Osteoblast (primary cell): ENCODE data around the gene MPO. TPM values are rescaled to one million over a fixed set of nuclear protein-coding genes. Genes with fewer than 3 reads are reported as not detected.

Experiments
- DNase-seq: peaks from one replicate; pipeline ENCODE4 v3.0.0; 2011; ENCODE audit warnings: low spot score, mixed read lengths; ENCODE audit not compliant: insufficient read length; ENCODE audit errors: missing footprints
- H2AFZ ChIP-seq: 2 replicates; pipeline ENCODE4 v1.6.0; 2011; ENCODE audit warnings: mild to moderate bottlenecking, low read length
- H3K27ac ChIP-seq: 2 replicates; pipeline ENCODE4 v1.5.1; 2011; ENCODE audit warnings: mild to moderate bottlenecking, low read depth, low read length, moderate library complexity
- H3K27me3 ChIP-seq: 2 replicates; pipeline ENCODE4 v1.6.0; 2012; ENCODE audit warnings: mild to moderate bottlenecking, control low read depth, inconsistent platforms, low read length, moderate library complexity; ENCODE audit not compliant: insufficient read depth
- H3K36me3 ChIP-seq: 2 replicates; pipeline ENCODE4 v1.5.1; 2011; ENCODE audit warnings: mild to moderate bottlenecking, low read length, control low read depth, moderate library complexity; ENCODE audit not compliant: insufficient read depth
- H3K4me1 ChIP-seq: 2 replicates; pipeline ENCODE4 v1.5.1; 2011; ENCODE audit warnings: mild to moderate bottlenecking, low read length, control low read depth, moderate library complexity; ENCODE audit not compliant: insufficient read depth
- H3K4me2 ChIP-seq: 2 replicates; pipeline ENCODE4 v1.6.0; 2011; ENCODE audit warnings: mild to moderate bottlenecking, low read length; ENCODE audit not compliant: insufficient read depth
- H3K4me3 ChIP-seq: fragments of 200-600 bp; sonication (generic); 3 replicates; pipeline ENCODE4 v1.5.1; 2012; ENCODE audit warnings: mild to moderate bottlenecking, low read length, inconsistent platforms; ENCODE audit not compliant: insufficient read depth
- H3K79me2 ChIP-seq: 2 replicates; pipeline ENCODE4 v1.6.0; 2012; ENCODE audit warnings: mild to moderate bottlenecking, low read length, control low read depth, inconsistent platforms; ENCODE audit not compliant: insufficient read depth
- H3K9me3 ChIP-seq: 2 replicates; pipeline ENCODE4 v1.5.1; 2011; ENCODE audit warnings: low read depth, low read length, control low read depth
- H4K20me1 ChIP-seq: 2 replicates; pipeline ENCODE4 v1.6.0; 2012; ENCODE audit warnings: mild to moderate bottlenecking, low read length, control low read depth; ENCODE audit not compliant: insufficient read depth
- total RNA-seq: library from RNA; depleted of rRNA; stranded (reverse); fragments of >200 nt; gene quantifications from 2 replicates; pipeline ENCODE4 v1.2.3, GENCODE V29; 2012
- TF ChIP-seq, protein P1 (sequence below): IDR thresholded peaks from 2 replicates; pipeline ENCODE4 v1.5.1; 2011; ENCODE audit warnings: mild to moderate bottlenecking, low read depth, low read length, moderate library complexity; ENCODE audit errors: extremely low read depth

MPO gene
- total RNA-seq, 1 donor: under 0.01 TPM

DNA sequence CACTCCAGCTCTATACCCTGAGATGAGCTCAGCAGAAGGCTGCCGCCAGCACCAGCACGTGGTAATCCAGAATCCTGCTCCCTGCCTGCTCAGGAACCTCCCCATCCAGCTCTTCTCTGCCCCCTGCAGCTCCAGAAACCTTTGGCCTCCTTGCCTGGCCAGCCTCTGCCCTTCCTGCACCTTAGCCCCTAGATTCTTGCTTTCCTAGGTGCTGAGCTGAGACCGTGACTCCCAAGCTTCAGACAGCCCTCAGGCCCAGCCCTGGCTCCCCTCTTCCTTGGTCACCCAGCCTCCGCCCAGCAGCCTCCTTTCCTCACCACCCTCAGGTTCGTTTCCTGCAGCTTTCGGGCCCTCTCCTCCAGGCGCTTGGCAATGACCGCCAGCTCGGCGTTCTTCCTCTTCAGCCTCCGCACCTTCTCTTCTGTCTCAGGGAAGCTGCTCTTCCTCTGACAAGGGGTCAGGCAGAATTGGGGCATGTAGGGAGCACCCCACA, 45.3 kb upstream of the MPO start:
- Histone ChIP-seq H3K79me2 (no peaks in the 10 kb centered on the region), H3K27me3 (peaks cover 14% of the 10 kb centered on the region), H3K9me3 (no peaks in the 10 kb centered on the region), H3K4me3 (no peak overlapping the region), H2AFZ (no peak overlapping the region), H3K36me3 (no peaks in the 10 kb centered on the region), H3K4me2 (no peak overlapping the region), H3K27ac (no peak overlapping the region), H3K4me1 (no peaks in the 10 kb centered on the region), H4K20me1 (no peaks in the 10 kb centered on the region)
- TF ChIP-seq, protein P1, sequence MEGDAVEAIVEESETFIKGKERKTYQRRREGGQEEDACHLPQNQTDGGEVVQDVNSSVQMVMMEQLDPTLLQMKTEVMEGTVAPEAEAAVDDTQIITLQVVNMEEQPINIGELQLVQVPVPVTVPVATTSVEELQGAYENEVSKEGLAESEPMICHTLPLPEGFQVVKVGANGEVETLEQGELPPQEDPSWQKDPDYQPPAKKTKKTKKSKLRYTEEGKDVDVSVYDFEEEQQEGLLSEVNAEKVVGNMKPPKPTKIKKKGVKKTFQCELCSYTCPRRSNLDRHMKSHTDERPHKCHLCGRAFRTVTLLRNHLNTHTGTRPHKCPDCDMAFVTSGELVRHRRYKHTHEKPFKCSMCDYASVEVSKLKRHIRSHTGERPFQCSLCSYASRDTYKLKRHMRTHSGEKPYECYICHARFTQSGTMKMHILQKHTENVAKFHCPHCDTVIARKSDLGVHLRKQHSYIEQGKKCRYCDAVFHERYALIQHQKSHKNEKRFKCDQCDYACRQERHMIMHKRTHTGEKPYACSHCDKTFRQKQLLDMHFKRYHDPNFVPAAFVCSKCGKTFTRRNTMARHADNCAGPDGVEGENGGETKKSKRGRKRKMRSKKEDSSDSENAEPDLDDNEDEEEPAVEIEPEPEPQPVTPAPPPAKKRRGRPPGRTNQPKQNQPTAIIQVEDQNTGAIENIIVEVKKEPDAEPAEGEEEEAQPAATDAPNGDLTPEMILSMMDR: no peak
- peak; percentile 79 for DNase-seq

DNA sequence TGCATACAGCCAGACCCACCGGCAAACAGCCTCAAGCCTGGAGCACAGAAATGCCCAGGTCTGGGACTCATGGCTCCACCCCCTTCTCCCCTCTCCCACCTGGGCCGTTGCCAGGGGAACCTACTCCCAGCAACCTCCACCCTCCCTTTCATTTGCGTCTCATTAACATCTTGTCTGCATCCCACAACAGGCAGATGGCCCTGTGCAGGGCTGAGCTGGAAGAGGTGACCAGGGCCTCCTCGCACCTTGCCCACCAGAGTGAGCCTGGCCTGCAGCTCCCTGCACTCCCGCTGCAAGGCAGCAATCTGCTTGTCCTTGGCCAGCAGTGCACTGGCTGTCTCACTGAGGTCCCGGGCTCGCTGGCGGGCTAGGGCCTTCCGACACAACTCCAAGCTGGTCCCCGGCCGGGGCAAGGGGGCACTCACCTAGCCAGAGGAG, 44.6 kb upstream of the MPO start:
- H3K4me2 ChIP-seq: peak overlapping the region; percentile 74
- no peaks in the 10 kb centered on the region for H4K20me1 ChIP-seq
- TF ChIP-seq, protein P1: no peak
- no peaks in the 10 kb centered on the region for H3K9me3 ChIP-seq
- H3K4me3 ChIP-seq: no peak overlapping the region
- no peaks in the 10 kb centered on the region for H3K79me2 ChIP-seq
- no peak overlapping the region for H3K27ac ChIP-seq
- no peak overlapping the region for H2AFZ ChIP-seq
- H3K36me3 ChIP-seq: no peaks in the 10 kb centered on the region
- peak; percentile 22 for DNase-seq
- no peaks in the 10 kb centered on the region for H3K4me1 ChIP-seq
- peaks cover 14% of the 10 kb centered on the region for H3K27me3 ChIP-seq

DNA sequence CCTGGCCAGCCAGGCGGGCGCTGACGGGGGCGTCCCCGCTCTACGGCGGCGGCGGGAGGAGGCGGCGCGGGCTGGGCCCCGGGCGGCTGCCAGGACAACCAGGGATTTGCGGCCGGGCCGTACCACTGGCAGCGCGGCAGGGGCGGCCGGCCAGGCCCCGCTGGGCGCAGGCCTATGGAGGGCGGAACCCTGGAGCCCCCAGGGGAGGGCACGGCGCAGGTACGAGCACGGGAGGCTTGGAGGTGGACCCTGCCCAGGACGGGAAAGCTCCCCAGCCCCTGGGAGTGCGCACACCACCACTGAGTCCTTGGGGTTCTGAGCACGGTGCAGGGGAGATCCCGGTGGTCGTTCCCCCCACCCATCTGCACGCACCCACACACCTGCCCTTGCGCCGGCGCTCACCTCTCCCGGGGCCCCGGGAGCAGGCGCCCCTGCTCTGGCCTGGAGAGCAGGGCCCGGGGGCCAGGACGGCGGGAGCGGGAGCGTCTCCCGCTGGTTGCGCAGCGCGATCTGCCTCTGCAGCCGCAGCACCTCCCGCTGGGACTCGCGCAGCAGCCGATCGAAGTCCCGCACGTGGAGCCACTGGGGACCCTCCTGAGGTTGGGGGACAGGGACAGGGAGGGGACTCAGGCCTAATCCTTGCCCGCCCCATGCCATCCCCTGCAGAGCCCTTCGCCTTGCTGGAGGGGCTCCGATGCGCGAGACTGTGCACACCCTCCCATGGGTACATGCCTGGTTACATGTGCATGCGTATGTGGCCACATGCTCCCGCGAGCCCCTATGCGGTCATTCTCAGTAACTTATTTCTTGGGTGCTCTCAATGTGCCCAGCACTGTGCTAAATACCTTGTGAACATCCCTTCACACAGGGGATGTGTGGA, 43.9 kb upstream of the MPO start:
- peak overlapping the region; percentile 74 for H3K4me2 ChIP-seq
- peak overlapping the region; percentile 51 for H2AFZ ChIP-seq
- peak overlapping the region; percentile 67 for H3K4me3 ChIP-seq
- no peaks in the 10 kb centered on the region for H3K9me3 ChIP-seq
- DNase-seq: peak; percentile 95
- H3K79me2 ChIP-seq: no peaks in the 10 kb centered on the region
- H3K27me3 ChIP-seq: peaks cover 14% of the 10 kb centered on the region
- H3K27ac ChIP-seq: no peak overlapping the region
- no peaks in the 10 kb centered on the region for H3K36me3 ChIP-seq
- H3K4me1 ChIP-seq: no peaks in the 10 kb centered on the region
- no peaks in the 10 kb centered on the region for H4K20me1 ChIP-seq
- TF ChIP-seq, protein P1: no peak

DNA sequence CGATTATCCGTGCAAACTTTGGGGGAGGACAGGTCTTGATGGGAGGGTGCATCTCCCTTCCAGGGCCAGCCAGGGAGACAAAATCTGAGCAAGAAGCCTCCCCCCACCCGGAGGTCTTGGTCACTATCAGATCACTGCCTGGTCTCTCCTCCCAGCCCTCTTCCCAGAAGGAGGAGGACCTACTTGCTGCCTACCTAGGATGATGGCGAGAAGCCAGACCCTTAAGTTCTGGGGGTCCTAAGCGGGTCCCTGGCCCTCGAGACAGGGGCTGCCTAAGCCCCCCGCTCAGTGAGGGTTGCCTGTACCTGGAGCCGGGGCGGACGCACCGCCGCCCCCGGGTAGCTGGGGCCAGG, 43.3 kb upstream of the MPO start:
- peak overlapping the region; percentile 35 for H2AFZ ChIP-seq
- no peaks in the 10 kb centered on the region for H4K20me1 ChIP-seq
- no peaks in the 10 kb centered on the region for H3K79me2 ChIP-seq
- peak overlapping the region; percentile 67 for H3K4me3 ChIP-seq
- no peaks in the 10 kb centered on the region for H3K9me3 ChIP-seq
- no peaks in the 10 kb centered on the region for H3K4me1 ChIP-seq
- no peaks in the 10 kb centered on the region for H3K36me3 ChIP-seq
- H3K27ac ChIP-seq: no peak overlapping the region
- DNase-seq: peak; percentile 83
- H3K4me2 ChIP-seq: peak overlapping the region; percentile 74
- TF ChIP-seq, protein P1: no peak
- peaks cover 14% of the 10 kb centered on the region for H3K27me3 ChIP-seq
